C4-2B (cell line): Measurements from ENCODE around the gene ZBTB24.

Experiments
- H3K27ac ChIP-seq: fragments of 450-650 bp; 2 replicates; pipeline ENCODE4 v1.5.1; 2017
- ZFX ChIP-seq: fragments of 450-650 bp; IDR thresholded peaks from 2 replicates; pipeline ENCODE4 v1.6.1; 2017
- TF ChIP-seq, protein P1 (sequence below): fragments of 450-650 bp; conservative IDR thresholded peaks from 2 replicates; pipeline ENCODE4 v1.5.1; 2017; ENCODE audit warnings: mild to moderate bottlenecking

Gene ZBTB24

DNA sequence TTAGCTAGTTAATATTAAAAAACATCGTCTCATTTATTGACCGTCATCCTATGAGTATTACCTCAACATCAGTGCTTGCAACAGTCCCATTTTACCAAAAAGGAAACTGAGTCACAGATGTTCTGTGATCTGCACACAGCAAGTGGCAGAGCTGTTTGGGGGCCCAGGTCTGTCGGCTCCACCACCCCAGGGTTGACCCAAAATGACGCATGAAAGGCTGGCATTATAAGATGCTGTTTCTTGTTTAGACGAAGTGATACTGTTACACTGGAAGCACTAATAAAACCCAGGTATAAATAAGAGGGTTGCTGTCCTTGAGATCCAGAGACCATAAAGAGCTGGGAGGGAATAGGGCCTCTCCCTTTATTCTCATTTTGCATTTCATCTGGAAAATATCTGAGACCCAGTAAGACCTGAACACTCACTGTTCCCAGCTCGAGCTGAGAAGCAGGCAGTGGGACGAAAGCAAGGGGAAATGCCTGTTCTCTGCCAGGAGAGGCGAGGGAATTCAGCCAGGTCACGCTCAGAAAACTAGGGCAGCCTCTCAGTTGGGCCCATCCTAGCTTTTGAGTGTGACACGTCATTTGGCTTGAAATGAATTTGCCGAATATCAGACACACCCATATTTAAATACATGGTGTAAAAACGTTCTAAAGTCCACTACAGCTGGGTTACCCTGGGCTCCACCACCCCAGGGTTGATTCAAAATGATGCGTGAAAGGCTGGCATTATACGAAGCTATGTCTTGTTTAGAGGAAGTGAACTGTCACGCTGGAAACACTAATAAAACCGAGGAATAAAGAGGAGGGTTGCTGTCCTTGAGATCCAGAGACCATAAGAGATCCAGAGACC is 26.1 kb downstream of the ZBTB24 start:
- peak overlapping the region; percentile 84 for H3K27ac ChIP-seq
- no peak for TF ChIP-seq ZFX
- TF ChIP-seq, protein P1, sequence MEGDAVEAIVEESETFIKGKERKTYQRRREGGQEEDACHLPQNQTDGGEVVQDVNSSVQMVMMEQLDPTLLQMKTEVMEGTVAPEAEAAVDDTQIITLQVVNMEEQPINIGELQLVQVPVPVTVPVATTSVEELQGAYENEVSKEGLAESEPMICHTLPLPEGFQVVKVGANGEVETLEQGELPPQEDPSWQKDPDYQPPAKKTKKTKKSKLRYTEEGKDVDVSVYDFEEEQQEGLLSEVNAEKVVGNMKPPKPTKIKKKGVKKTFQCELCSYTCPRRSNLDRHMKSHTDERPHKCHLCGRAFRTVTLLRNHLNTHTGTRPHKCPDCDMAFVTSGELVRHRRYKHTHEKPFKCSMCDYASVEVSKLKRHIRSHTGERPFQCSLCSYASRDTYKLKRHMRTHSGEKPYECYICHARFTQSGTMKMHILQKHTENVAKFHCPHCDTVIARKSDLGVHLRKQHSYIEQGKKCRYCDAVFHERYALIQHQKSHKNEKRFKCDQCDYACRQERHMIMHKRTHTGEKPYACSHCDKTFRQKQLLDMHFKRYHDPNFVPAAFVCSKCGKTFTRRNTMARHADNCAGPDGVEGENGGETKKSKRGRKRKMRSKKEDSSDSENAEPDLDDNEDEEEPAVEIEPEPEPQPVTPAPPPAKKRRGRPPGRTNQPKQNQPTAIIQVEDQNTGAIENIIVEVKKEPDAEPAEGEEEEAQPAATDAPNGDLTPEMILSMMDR = no peak

DNA sequence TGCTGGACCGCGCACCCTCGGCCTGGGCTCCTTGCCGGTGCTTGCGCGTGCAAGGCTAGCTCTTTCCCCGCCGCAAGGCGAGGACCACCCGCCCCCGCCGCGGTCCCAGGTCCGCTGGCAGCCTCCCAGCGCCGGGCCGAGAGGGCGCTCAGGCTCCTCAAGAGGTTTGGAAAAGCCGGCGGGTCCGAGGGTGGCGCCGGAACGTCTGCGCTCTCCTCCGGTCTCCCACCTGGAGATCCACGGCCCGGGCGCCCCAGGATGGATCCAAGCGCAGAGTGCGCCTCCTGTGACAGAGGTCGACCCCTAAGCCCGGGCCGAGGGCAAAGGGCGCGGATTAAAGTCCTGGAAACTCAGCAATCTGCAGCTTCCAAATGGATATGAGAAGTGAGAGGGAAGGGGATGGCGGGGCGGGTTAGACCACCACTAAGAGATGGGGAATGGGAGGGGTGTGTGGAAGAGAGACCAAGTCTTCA is 26.9 kb downstream of the ZBTB24 start:
- no peak for TF ChIP-seq ZFX
- TF ChIP-seq, protein P1 = no peak; the same call in 1 of the 2 replicates
- H3K27ac ChIP-seq = peak overlapping the region; percentile 84

DNA sequence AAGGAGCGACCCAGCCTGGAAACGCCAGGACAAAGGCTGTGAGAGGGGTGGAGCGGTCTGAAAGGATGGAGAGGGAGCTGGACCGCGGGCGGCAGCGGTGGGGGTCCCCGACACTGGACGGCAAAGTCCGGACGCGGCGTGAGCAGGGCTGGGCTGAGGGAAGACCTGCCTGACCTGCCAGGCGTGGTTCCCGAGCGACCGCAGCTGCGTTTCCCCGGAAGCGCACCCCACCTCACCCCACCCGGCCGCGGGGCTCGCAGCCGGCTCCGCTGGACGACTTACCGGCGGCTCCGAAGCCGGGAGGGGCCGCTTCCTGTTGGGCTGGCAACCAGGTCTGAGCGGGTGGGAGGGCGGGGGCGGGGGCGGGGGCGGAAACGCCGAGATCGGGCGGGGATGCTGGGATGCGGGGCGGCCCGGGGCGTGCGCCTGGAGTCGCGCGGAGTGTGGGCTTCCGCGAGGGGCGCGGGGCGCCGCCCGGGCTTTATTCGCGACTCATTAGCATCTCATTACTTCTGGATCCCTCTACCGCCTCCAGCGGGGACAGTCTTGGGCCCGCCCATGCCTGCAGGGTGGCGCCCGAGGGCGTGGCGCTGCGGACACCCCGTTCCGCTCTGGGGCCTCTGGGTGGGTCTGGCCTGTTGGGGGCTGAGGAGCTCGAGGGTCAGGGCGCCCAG is 27.4 kb downstream of the ZBTB24 start, which contains the start of gene MICAL1:
MICAL1 (minus strand) TSS at position 336 of the 674 bp plus-strand sequence. CDS start 1,576 bp downstream, outside the sequence.
- TF ChIP-seq, protein P1 = no peak; the same call in 1 of the 2 replicates
- no peak for TF ChIP-seq ZFX
- H3K27ac ChIP-seq = peak within 1 kb of the TSS; percentile 84

DNA sequence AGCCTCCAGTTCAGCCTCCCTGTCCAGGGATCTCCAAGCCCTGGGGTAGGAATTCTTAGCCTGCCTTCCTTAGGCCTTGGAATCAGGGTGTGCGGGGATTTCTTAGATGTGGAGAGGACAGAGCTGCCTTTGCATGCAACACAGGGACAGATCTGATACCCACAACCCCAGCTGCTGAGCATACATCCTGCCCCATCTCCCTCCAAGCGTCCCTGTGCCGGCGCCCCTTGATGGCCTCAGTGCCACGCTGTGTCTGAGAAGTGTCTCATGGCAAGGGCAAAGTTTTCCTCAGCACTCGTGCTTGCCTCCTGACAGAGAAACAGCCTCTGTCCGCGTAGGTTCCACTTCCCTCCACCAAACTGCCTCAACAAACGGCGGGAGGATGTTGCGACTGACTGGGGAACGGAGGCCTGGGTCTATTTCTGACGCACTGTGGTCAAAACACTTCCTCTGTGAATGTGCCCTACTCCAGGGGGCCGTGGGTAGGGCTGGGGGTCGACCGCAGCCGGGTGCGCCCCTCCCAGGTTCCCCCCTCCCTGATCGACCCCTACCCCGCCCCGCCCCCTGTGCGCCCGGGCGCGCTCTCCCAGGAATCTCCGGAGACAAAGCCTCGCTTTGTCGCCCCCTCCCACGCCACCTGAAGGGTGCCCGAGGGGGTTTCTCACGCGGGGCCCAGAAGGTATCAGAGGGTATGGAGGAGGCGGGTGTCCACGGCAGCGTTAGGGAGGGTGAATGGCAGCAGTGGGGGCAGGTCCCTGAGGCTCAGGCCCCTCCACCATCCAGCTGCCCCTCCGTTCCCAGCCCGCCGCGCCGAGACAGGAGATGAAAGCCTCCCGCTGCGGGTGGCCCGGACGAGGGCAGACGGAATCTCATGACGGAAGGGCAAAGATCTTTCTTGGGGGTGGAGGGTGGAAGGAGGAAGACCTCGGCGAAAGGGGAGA is 28.3 kb downstream of the ZBTB24 start:
- peak overlapping the region; percentile 84 for H3K27ac ChIP-seq
- TF ChIP-seq, protein P1 = no peak
- no peak for TF ChIP-seq ZFX

DNA sequence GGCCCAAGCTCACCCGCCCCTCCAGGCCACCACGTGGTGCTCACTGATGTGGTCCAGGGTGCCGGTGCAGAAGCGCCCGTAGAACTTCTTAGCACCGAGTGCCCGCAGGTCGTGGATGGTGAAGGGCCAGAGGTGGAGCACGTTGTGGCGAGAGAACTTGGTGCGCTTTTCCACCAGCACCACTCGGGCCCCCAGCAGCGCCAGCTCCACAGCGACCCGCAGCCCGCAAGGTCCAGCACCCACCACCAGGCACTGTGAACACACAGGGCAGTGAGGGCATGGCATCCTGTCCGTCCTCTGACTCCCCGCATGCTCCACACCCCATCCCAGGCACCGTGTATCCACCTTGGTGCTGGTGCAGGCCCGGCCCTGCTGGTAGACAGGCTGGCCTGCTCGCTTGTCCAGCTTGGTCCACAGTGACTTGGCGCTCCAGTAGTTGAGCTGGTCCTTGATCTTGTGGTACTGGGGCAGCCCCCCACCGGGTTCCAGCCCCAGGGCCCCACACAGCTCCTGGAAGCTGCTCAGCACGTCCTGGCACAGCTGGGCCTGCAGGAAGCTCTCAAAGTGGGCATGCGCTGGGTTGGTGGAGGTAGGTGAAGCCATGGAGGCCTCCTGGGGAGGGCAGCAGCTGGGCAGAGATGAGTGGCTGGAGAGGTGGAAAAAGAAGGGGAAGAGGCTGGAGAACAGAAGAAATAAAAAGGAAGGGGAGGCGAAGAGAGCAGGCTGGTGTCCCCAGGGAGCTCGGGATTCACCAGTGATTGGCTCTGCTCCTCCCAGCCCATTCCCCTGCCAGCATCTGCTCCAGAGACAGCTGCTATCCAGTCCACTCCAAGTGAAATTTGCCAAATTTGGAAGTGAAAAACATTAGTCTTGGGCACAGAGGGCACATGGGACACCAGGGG is 29.2 kb downstream of the ZBTB24 start:
- TF ChIP-seq, protein P1 = no peak
- no peak for TF ChIP-seq ZFX
- H3K27ac ChIP-seq = peak overlapping the region; percentile 84; the same call in 1 of the 2 replicates

DNA sequence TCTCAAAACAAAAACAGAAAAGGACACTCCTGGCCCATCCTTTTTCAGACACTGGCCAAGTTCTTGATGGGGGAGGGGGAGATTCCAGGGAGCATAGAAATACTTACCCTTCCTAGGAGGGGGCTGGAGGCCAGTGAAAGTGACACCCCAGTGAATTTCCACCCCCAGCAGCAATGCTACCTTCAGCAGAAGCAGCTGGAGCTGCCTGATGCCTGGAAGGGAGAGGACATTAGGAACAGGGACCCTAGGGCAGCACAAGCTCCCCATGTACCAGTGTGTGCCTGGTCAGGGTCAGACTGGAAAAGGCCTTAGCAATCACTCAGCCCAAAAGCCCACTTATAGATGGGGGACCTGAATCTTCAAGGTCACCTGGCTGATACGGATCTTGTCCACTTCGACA is 29.9 kb downstream of the ZBTB24 start:
- TF ChIP-seq ZFX = no peak
- H3K27ac ChIP-seq = peak overlapping the region; percentile 84; the same call in 1 of the 2 replicates
